Measurements from ENCODE around the gene TPPP2. TPM values are rescaled to one million over a fixed set of nuclear protein-coding genes. Genes with fewer than 3 reads are reported as not detected.

The TPPP2 gene
- total and polyA plus RNA-seq, 2 experiments from 2014 or later, result not detected

GRCh38 chr14:21078726-21079125, 48.7 kb downstream of the TPPP2 start:
- ATAC-seq, result no peak
- Mint-ChIP-seq H3K9me3 (no peaks in the 10 kb centered on the region; the same call in 2 of the 3 replicates), H3K27ac (no peak overlapping the region), H3K36me3 (ENCODE audit: low read depth) (peaks cover 85% of the 10 kb centered on the region), H3K27me3 (ENCODE audit: insufficient read depth, low read depth, poor library complexity) (peaks cover 6% of the 10 kb centered on the region), H3K4me3 (no peak overlapping the region), H3K4me1 (peaks cover 1% of the 10 kb centered on the region; the same call in 2 of the 3 replicates)
- Histone ChIP-seq H3K4me3 (no peak overlapping the region), H2AFZ (no peak overlapping the region), H3K79me2 (replicated peaks; ENCODE audit: insufficient read depth) (no peaks in the 10 kb centered on the region), H3K36me3 (ENCODE audit: insufficient read depth) (peaks cover 17% of the 10 kb centered on the region; the same call in 1 of the 2 replicates), H3F3A (replicated peaks; ENCODE audit: low read depth) (no peaks in the 10 kb centered on the region), H4K20me1 (replicated peaks; ENCODE audit: insufficient read depth) (peaks cover 3% of the 10 kb centered on the region), H3K4me2 (no peak overlapping the region), H3K27me3 (ENCODE audit: insufficient read depth) (no peaks in the 10 kb centered on the region), H3K27ac (ENCODE audit: low read depth) (no peak overlapping the region), H3K4me1 (ENCODE audit: insufficient read depth) (no peaks in the 10 kb centered on the region), H3K9me2 (ENCODE audit: insufficient read depth) (no peaks in the 10 kb centered on the region)
- no peak for DNase-seq (ENCODE audit: low spot score)
- no peak for TF ChIP-seq REST (IDR thresholded peaks at IDR 0.05; ENCODE audit: unreplicated experiment)
- TF ChIP-seq ZNF331 (CRISPR knock-in tag; IDR thresholded peaks at IDR 0.05; ENCODE audit: low read depth), result no peak
- TF ChIP-seq EZH2 (IDR thresholded peaks at IDR 0.05; ENCODE audit: low read depth, unreplicated experiment), result no peak
- TF ChIP-seq ETS1 (IDR thresholded peaks at IDR 0.05), result no peak
- TF ChIP-seq, protein P1, sequence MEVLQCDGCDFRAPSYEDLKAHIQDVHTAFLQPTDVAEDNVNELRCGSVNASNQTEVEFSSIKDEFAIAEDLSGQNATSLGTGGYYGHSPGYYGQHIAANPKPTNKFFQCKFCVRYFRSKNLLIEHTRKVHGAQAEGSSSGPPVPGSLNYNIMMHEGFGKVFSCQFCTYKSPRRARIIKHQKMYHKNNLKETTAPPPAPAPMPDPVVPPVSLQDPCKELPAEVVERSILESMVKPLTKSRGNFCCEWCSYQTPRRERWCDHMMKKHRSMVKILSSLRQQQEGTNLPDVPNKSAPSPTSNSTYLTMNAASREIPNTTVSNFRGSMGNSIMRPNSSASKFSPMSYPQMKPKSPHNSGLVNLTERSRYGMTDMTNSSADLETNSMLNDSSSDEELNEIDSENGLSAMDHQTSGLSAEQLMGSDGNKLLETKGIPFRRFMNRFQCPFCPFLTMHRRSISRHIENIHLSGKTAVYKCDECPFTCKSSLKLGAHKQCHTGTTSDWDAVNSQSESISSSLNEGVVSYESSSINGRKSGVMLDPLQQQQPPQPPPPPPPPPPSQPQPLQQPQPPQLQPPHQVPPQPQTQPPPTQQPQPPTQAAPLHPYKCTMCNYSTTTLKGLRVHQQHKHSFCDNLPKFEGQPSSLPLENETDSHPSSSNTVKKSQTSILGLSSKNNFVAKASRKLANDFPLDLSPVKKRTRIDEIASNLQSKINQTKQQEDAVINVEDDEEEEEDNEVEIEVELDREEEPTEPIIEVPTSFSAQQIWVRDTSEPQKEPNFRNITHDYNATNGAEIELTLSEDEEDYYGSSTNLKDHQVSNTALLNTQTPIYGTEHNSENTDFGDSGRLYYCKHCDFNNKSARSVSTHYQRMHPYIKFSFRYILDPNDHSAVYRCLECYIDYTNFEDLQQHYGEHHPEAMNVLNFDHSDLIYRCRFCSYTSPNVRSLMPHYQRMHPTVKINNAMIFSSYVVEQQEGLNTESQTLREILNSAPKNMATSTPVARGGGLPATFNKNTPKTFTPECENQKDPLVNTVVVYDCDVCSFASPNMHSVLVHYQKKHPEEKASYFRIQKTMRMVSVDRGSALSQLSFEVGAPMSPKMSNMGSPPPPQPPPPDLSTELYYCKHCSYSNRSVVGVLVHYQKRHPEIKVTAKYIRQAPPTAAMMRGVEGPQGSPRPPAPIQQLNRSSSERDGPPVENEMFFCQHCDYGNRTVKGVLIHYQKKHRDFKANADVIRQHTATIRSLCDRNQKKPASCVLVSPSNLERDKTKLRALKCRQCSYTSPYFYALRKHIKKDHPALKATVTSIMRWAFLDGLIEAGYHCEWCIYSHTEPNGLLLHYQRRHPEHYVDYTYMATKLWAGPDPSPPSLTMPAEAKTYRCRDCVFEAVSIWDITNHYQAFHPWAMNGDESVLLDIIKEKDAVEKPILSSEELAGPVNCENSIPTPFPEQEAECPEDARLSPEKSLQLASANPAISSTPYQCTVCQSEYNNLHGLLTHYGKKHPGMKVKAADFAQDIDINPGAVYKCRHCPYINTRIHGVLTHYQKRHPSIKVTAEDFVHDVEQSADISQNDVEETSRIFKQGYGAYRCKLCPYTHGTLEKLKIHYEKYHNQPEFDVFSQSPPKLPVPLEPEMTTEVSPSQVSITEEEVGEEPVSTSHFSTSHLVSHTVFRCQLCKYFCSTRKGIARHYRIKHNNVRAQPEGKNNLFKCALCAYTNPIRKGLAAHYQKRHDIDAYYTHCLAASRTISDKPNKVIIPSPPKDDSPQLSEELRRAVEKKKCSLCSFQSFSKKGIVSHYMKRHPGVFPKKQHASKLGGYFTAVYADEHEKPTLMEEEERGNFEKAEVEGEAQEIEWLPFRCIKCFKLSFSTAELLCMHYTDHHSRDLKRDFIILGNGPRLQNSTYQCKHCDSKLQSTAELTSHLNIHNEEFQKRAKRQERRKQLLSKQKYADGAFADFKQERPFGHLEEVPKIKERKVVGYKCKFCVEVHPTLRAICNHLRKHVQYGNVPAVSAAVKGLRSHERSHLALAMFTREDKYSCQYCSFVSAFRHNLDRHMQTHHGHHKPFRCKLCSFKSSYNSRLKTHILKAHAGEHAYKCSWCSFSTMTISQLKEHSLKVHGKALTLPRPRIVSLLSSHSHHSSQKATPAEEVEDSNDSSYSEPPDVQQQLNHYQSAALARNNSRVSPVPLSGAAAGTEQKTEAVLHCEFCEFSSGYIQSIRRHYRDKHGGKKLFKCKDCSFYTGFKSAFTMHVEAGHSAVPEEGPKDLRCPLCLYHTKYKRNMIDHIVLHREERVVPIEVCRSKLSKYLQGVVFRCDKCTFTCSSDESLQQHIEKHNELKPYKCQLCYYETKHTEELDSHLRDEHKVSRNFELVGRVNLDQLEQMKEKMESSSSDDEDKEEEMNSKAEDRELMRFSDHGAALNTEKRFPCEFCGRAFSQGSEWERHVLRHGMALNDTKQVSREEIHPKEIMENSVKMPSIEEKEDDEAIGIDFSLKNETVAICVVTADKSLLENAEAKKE (CRISPR knock-in tag; IDR thresholded peaks at IDR 0.05), result no peak
- TF ChIP-seq CTCF (conservative IDR thresholded peaks at IDR 0.05; ENCODE audit: low read depth in 2 of 2), result no peak
- no peak for TF ChIP-seq POLR2AphosphoS5 (IDR thresholded peaks at IDR 0.05; ENCODE audit: low read depth)
- no peak for TF ChIP-seq ZNF114 (CRISPR knock-in tag; IDR thresholded peaks at IDR 0.05)
- no peak for TF ChIP-seq NANOG (IDR thresholded peaks at IDR 0.05; ENCODE audit: borderline replicate concordance)
- TF ChIP-seq JUNB (IDR thresholded peaks at IDR 0.05; ENCODE audit: unreplicated experiment), result no peak
- TF ChIP-seq EZH2phosphoT487 (IDR thresholded peaks at IDR 0.05; ENCODE audit: unreplicated experiment), result no peak
- TF ChIP-seq CREB1 (CRISPR knock-in tag; IDR thresholded peaks at IDR 0.05; ENCODE audit: low read depth), result no peak
- TF ChIP-seq STAT1 (IDR thresholded peaks at IDR 0.05; ENCODE audit: unreplicated experiment), result no peak
